GM19043 (cell line): ENCODE measurements around the gene HYCC1.
"Not testable (repeated sequence)": the region's sequence is repeated elsewhere in the genome, so short reads cannot be mapped to it uniquely, and the experiment has no call there.

Experiments
- ATAC-seq: cut with Tn5 transposase; IDR thresholded peaks from one replicate; pipeline ENCODE4 v1.9.1; 2021; ENCODE audit warnings: low read depth; ENCODE audit not compliant: unreplicated experiment

Gene HYCC1

DNA sequence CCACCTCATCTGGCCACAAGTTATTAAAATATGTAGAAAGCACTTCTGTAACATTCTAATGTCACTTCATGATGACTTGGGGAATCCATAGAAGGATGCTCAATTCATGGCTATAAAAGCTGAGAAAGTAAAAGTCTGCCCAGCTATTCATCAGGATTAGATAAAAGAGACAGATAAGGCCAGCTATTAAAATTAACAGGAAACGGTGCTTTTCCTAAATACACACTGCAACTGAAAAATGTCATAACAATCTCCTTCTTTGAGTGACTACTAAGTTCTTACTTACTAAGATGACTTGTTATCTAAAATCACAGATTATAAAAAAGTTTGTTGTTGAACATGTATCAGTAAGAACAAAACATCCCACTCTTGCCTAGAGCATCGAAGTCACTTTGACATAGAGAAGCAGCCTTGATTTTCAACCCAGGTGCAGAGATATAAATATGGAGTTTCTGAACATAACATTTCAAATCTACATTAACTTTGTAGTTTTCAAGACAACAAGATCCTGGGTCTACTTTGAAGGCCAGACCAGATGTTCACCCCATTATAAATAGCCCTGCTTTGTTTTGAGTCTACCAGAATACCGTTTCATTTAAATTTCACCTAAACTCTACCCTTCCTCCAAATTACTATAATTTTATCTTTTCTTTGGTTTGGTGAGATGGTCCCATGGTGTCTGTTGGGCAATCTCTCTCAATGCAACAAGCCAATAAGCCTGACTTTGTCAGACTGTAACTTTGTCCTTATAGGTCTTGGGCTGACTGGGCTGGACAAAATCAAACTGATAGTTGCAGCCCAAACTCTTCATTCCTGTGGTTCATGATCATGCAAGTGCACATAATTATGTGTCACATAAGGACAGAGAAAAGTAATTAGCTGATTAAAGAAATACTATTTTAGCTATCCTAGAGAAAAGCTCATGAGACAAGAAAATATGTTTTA is 24.0 kb downstream of the HYCC1 start:
- no peak for ATAC-seq

DNA sequence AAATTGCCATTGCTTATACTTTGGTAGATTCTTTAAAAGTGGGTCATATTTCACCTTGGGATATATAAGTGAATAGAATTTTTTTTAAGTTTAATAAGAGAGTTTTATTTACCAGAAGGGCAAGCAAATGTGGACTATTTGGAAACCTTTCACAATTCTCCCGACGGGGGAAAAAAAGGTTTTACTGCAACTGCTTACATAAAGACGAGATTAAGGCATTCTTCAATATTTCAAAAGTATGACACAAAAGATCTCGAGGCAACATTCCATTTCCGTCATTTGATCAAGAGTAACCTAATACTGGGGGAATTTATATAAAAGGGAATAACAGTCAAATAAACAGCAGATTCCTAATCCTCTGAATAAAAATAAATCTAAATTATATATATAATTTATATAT is 28.5 kb downstream of the HYCC1 start:
- ATAC-seq, result no peak

DNA sequence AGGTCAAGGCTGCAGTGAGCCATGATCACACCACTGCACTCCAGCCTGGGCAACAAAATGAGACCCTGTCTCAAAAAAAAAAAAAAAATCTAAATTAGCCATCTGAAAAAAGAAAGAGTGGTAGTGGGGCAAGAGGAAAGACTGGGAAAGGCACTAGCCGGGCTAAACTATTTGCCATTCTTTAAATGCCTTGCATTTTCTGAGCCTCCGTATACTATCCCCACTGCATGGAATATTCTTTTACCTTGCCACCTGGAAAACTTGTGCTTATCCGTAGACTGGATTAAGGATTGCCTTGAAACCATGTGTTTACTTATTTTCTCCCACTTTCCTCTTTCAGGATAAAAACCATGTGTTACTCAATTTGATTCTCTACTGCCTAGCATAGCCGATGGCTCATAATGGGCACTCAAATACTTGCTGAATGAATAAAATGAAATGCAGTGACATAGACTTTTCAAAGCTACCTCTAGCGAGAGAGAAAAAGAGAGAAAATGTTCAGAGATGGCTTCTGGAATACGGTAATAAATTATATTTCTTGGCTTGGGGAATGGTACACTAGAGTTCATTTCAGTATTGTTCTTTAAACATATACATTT is 30.6 kb downstream of the HYCC1 start:
- ATAC-seq, result no peak

- no peak for ATAC-seq
These were observed 33.5 kb downstream of the HYCC1 start for GRCh38 chr7:22980422-22980821.

DNA sequence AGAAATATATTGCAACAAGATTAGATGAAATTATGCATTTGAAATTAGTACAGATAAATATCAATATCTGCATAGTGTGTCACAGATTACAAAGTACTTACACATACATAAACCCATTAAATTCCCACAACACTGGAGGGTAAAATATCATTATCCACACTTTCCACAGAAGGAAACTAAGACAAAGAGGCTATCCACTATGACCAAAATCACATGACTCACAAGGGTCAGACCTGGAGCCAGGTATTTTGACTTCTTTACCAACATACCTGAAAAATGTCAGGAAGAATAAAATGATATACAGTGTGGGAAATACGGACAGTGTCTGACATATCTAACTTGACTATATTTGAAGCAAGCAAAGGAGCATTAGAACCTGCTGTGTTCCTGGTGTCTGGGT is 34.1 kb downstream of the HYCC1 start:
- no peak for ATAC-seq

DNA sequence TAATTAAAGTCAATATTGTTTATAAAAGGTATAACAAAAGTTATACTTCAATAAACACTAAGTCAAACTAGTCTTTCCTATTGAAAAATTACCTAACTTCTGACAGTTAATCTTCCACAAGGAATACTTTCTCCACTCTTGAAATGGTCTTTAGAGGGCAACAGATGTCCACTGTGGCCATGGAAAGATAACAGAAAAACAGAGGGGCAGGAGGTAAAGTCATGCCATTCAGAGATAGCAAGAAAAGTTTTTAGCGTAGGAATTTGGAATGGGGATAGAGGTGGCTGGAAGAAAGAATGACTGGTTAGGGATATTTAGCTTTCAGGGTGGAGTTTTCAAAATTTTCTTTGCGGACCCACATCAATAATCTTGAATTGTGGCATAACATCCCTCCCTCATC is 34.7 kb downstream of the HYCC1 start:
- no peak for ATAC-seq

- ATAC-seq, result not testable (repeated sequence)
These were observed 39.3 kb downstream of the HYCC1 start for GRCh38 chr7:22974636-22975035.

DNA sequence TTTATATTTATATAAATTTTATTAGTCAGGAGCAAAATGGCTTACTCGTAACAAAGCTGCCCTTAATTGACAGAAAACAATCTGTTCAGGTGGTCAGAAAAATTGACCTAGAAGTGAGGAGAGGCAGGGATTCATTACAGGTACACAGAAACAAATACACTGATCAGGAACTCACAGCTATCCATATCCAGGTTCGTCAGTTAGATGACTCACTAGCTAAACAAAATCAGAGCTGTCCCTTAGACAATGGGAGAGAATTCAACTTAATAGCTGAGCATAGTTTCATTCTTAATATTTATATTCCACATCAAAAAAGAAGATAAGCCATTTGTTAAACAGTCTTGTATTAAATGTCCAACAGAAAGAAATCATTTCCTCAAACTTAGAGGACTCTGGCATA is 41.7 kb downstream of the HYCC1 start:
- no peak for ATAC-seq

DNA sequence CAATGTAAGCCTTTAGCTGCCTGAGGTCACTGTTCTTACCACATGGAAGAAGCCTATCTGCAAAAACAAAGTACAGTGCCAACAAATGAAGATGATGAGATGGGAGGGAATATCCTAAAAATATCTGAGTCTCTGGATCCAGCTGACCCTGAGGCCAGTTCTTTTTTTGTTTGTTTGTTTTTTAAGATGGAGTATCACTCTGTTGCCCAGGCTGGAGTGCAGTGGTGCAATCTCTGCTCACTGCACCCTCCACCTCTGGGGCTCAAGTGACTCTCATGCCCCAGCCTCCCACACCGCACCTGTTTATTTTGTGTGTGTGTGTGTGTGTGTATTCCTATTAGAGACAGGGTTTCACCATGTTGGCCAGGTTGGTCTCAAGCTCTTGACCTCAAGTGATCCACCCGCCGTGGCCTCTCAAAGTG is 44.9 kb downstream of the HYCC1 start:
- ATAC-seq, result no peak
